WTC11 (cell line): Measurements from ENCODE around the gene UBE2V1. TPM values are rescaled to one million over a fixed set of nuclear protein-coding genes. Genes with fewer than 3 reads are reported as not detected.
"Not testable (repeated sequence)": the region's sequence is repeated elsewhere in the genome, so short reads cannot be mapped to it uniquely, and the experiment has no call there.

Experiments
- ATAC-seq: fragments of 200-7000 bp; cut with Tn5 transposase; 2 replicates; pipeline ENCODE4 v1.10.0; 2021; ENCODE audit warnings: mild to moderate bottlenecking, moderate library complexity
- CTCF ChIA-PET: fragments of 300-600 bp; sonication (Branson Sonifier 250); formaldehyde crosslinking; loops from one replicate; lab custom pipeline; 2021; ENCODE audit warnings: antibody characterized with exemption; lab: Charles Lee
- POLR2A ChIA-PET: fragments of 350-600 bp; sonication (Branson Sonifier 250); formaldehyde crosslinking; loops from one replicate; lab custom pipeline; 2021; ENCODE audit warnings: antibody characterized with exemption; lab: Charles Lee
- DNase-seq: peaks from one replicate; pipeline ENCODE4 v3.0.0; 2021; ENCODE audit warnings: low spot score
- H3K27ac Mint-ChIP-seq: 2 replicates; pipeline ENCODE4 v1.8.0; 2021; ENCODE audit warnings: mixed read lengths
- H3K27me3 Mint-ChIP-seq: 2 replicates; pipeline ENCODE4 v1.8.0; 2021; ENCODE audit warnings: low read depth, mild to moderate bottlenecking, moderate library complexity, mixed read lengths
- H3K36me3 Mint-ChIP-seq: 2 replicates; pipeline ENCODE4 v1.8.0; 2021; ENCODE audit warnings: mixed read lengths
- H3K4me1 Mint-ChIP-seq: 2 replicates; pipeline ENCODE4 v1.8.0; 2022; ENCODE audit warnings: mixed read lengths
- H3K4me3 Mint-ChIP-seq: 2 replicates; pipeline ENCODE4 v1.8.0; 2021; ENCODE audit warnings: mild to moderate bottlenecking, moderate library complexity, mixed read lengths
- H3K9me3 Mint-ChIP-seq: 2 replicates; pipeline ENCODE4 v1.8.0; 2021; ENCODE audit warnings: mixed read lengths
- ATF1 ChIP-seq: sonication (generic); formaldehyde crosslinking; IDR thresholded peaks from 2 replicates; pipeline ENCODE4 v1.8.1; 2023; ENCODE audit warnings: mild to moderate bottlenecking, moderate library complexity, missing genetic modification reagents
- CREB1 ChIP-seq: sonication (generic); formaldehyde crosslinking; IDR thresholded peaks from 2 replicates; pipeline ENCODE4 v1.8.0; 2023; ENCODE audit warnings: mild to moderate bottlenecking, missing genetic modification reagents
- EMX1 ChIP-seq: fragments of 250-450 bp; sonication (Bioruptor Pico); IDR thresholded peaks from 2 replicates; pipeline ENCODE4 v1.8.0; 2021; ENCODE audit warnings: mild to moderate bottlenecking
- GABPB1 ChIP-seq: sonication (generic); formaldehyde crosslinking; IDR thresholded peaks from 2 replicates; pipeline ENCODE4 v1.8.1; 2023; ENCODE audit warnings: mild to moderate bottlenecking, missing genetic modification reagents
- JUN ChIP-seq: sonication (generic); formaldehyde crosslinking; IDR thresholded peaks from 2 replicates; pipeline ENCODE4 v1.8.0; 2023; ENCODE audit warnings: mild to moderate bottlenecking, missing genetic modification reagents
- KAT7 ChIP-seq: sonication (generic); formaldehyde crosslinking; IDR thresholded peaks from 2 replicates; pipeline ENCODE4 v1.8.1; 2023; ENCODE audit warnings: missing genetic modification reagents, mild to moderate bottlenecking, borderline replicate concordance
- OVOL2 ChIP-seq: fragments of 250-450 bp; sonication (Bioruptor Pico); IDR thresholded peaks from 2 replicates; pipeline ENCODE4 v1.9.0; 2021; ENCODE audit warnings: mild to moderate bottlenecking, borderline replicate concordance
- SOX15 ChIP-seq: fragments of 250-450 bp; sonication (Bioruptor Pico); IDR thresholded peaks from 2 replicates; pipeline ENCODE4 v1.9.0; 2021; ENCODE audit warnings: mild to moderate bottlenecking
- total RNA-seq: library from RNA; stranded (reverse); gene quantifications from 3 replicates; pipeline ENCODE4 v1.2.3, GENCODE V29; 2021

The UBE2V1 gene
- total RNA-seq, 1 experiment from 2014 or later, result 144 TPM

GRCh38 chr20:50140339-50140859 is 27.4 kb upstream of the UBE2V1 start (continued):
- TF ChIP-seq SOX15 (CRISPR knock-in tag) (no peak), KAT7 (no peak)

GRCh38 chr20:50138479-50139393 is 25.8 kb upstream of the UBE2V1 start:
- H3K4me3 Mint-ChIP-seq, result no peak overlapping the region
- ChIA-PET POLR2A (interaction anchor here (0.7 to 1.1 kb wide), 2 partner anchors 18 to 31 kb away, joined by 3 read pairs; no protein-coding TSS in a partner anchor), CTCF (interaction anchor here (0.5 to 3.4 kb wide), 9 partner anchors 10 to 602 kb away, joined by 3 to 18 read pairs (median 6); partner anchors contain the start of gene PEDS1)
- peak; percentile 55 for ATAC-seq
- no peaks in the 10 kb centered on the region for H3K9me3 Mint-ChIP-seq
- H3K4me1 Mint-ChIP-seq, result peaks cover 29% of the 10 kb centered on the region
- H3K36me3 Mint-ChIP-seq, result peaks cover 26% of the 10 kb centered on the region
- peak overlapping the region; percentile 9; the same call in 1 of the 2 replicates for H3K27ac Mint-ChIP-seq
- TF ChIP-seq EMX1 (CRISPR knock-in tag) (no peak), CREB1 (no peak), SOX15 (CRISPR knock-in tag) (no peak)
- TF ChIP-seq, all 79 proteins: peak for 0
- no peaks in the 10 kb centered on the region for H3K27me3 Mint-ChIP-seq
- DNase-seq, result peak; percentile 36

GRCh38 chr20:50138120-50138478 is 25.1 kb upstream of the UBE2V1 start:
- no peak for DNase-seq
- Mint-ChIP-seq H3K27me3 (no peaks in the 10 kb centered on the region; the same call in 1 of the 2 replicates), H3K36me3 (peaks cover 26% of the 10 kb centered on the region), H3K4me3 (no peak overlapping the region), H3K27ac (no peak overlapping the region), H3K9me3 (no peaks in the 10 kb centered on the region), H3K4me1 (peaks cover 25% of the 10 kb centered on the region)
- TF ChIP-seq GABPB1 (CRISPR knock-in tag) (peak; percentile 95), JUN (CRISPR knock-in tag) (no peak)
- ATAC-seq, result no peak
- ChIA-PET CTCF (interaction anchor here (0.5 to 3.4 kb wide), 5 partner anchors 16 to 67 kb away, joined by 3 to 18 read pairs (median 8); partner anchors contain the start of gene PEDS1), POLR2A (no interaction called here)

GRCh38 chr20:50137702-50138101 is 24.8 kb upstream of the UBE2V1 start:
- H3K27me3 Mint-ChIP-seq, H3K4me3 Mint-ChIP-seq, DNase-seq, POLR2A ChIA-PET, H3K9me3 Mint-ChIP-seq, ATAC-seq, H3K27ac Mint-ChIP-seq: not testable (repeated sequence)
- Mint-ChIP-seq H3K4me1 (peaks cover 21% of the 10 kb centered on the region), H3K36me3 (peaks cover 24% of the 10 kb centered on the region)
- CTCF ChIA-PET, result interaction anchor here (1.0 to 3.1 kb wide), 4 partner anchors 16 to 66 kb away, joined by 4 to 15 read pairs (median 7); partner anchors contain the start of gene PEDS1

GRCh38 chr20:50136822-50137599 is 24.1 kb upstream of the UBE2V1 start:
- no peaks in the 10 kb centered on the region for H3K9me3 Mint-ChIP-seq
- H3K4me1 Mint-ChIP-seq, result peaks cover 16% of the 10 kb centered on the region
- 0 out of 2 replicates have a peak overlapping the region, but pooled peaks have one; percentile 24 for H3K27ac Mint-ChIP-seq
- DNase-seq, result no peak
- ChIA-PET CTCF (interaction anchor here (1.0 to 3.1 kb wide), 3 partner anchors 16 to 21 kb away, joined by 4 to 15 read pairs (median 8); partner anchors contain the start of gene PEDS1), POLR2A (no interaction called here)
- peaks cover 26% of the 10 kb centered on the region for H3K36me3 Mint-ChIP-seq
- no peak for TF ChIP-seq OVOL2 (CRISPR knock-in tag)
- no peak for TF ChIP-seq ATF1
- TF ChIP-seq, all 79 proteins: peak for 0
- no peaks in the 10 kb centered on the region; the same call in 1 of the 2 replicates for H3K27me3 Mint-ChIP-seq
- no peak overlapping the region for H3K4me3 Mint-ChIP-seq
- ATAC-seq, result no peak

- CTCF ChIA-PET, result interaction anchor here (1.0 to 2.3 kb wide), 3 partner anchors 14 to 44 kb away, joined by 3 to 23 read pairs (median 17); partner anchors contain the start of gene PEDS1
- peaks cover 13% of the 10 kb centered on the region for H3K4me1 Mint-ChIP-seq
- H3K27me3 Mint-ChIP-seq, H3K4me3 Mint-ChIP-seq, H3K9me3 Mint-ChIP-seq, POLR2A ChIA-PET, DNase-seq, H3K27ac Mint-ChIP-seq, ATAC-seq: not testable (repeated sequence)
- peaks cover 30% of the 10 kb centered on the region for H3K36me3 Mint-ChIP-seq
Observed at GRCh38 chr20:50135157-50135556, 22.2 kb upstream of the UBE2V1 start.
